Activated B cell treated with CpG ODN at 0.5 μM for 24 hours (primary cell): Measurements from ENCODE around the gene FAM229B. TPM values are rescaled to one million over a fixed set of nuclear protein-coding genes. Genes with fewer than 3 reads are reported as not detected.

Experiments used
- ATAC-seq: fragments of 200-7000 bp; cut with Tn5 transposase; one replicate; pipeline ENCODE4 v1.10.0; 2021; ENCODE audit warnings: low read depth, mild to moderate bottlenecking, moderate library complexity
- CTCF ChIA-PET: fragments of 350-600 bp; sonication (Branson Sonifier 250); formaldehyde crosslinking; loops from one replicate; lab custom pipeline; 2021; ENCODE audit warnings: antibody characterized with exemption; lab: Charles Lee
- POLR2A ChIA-PET: fragments of 350-600 bp; sonication (Branson Sonifier 250); formaldehyde crosslinking; loops from one replicate; lab custom pipeline; 2021; ENCODE audit warnings: antibody characterized with exemption; lab: Charles Lee
- DNase-seq: peaks from one replicate; pipeline ENCODE4 v3.0.0; 2022
- H3K27ac Mint-ChIP-seq: one replicate; pipeline ENCODE4 v1.8.0; 2020; ENCODE audit warnings: mixed read lengths
- H3K27me3 Mint-ChIP-seq: one replicate; pipeline ENCODE4 v1.8.0; 2021; ENCODE audit warnings: mixed read lengths
- H3K36me3 Mint-ChIP-seq: one replicate; pipeline ENCODE4 v1.8.0; 2021; ENCODE audit warnings: low read depth, mixed read lengths
- H3K4me1 Mint-ChIP-seq: one replicate; pipeline ENCODE4 v1.8.0; 2021; ENCODE audit warnings: mixed read lengths
- H3K4me3 Mint-ChIP-seq: one replicate; pipeline ENCODE4 v1.8.0; 2020; ENCODE audit warnings: mild to moderate bottlenecking, mixed read lengths
- H3K9me3 Mint-ChIP-seq: one replicate; pipeline ENCODE4 v1.8.0; 2020; ENCODE audit warnings: mixed read lengths
- CTCF ChIP-seq: fragments of 200-600 bp; IDR thresholded peaks from one replicate; pipeline ENCODE4 v1.8.0; 2022; ENCODE audit warnings: antibody characterized with exemption, mild to moderate bottlenecking
- intact Hi-C: fragments of 100-400 bp; cut with micrococcal nuclease; formaldehyde crosslinking; loops from one replicate; pipeline ENCODE4 v1.15.1; 2024
- total RNA-seq: library from RNA; stranded (reverse); gene quantifications from 2 replicates; pipeline ENCODE4 v1.2.3, GENCODE V29; 2022

Gene FAM229B, protein sequence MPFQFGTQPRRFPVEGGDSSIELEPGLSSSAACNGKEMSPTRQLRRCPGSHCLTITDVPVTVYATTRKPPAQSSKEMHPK
- 2.0 and 2.6 TPM in 2 replicates for total RNA-seq

GRCh38 chr6:112087136-112087911 is at the start of gene FAM229B, which contains the start of gene TUBE1:
Gene FAM229B, plus strand, starts transcription at chr6:112087591. Its CDS starts 11,693 bp downstream, at chr6:112099284.
Gene TUBE1, minus strand, starts transcription at chr6:112087482. Its CDS starts 48 bp downstream, at chr6:112087434.
- H3K36me3 Mint-ChIP-seq = peaks cover 18% of the 10 kb centered on the region

DNA sequence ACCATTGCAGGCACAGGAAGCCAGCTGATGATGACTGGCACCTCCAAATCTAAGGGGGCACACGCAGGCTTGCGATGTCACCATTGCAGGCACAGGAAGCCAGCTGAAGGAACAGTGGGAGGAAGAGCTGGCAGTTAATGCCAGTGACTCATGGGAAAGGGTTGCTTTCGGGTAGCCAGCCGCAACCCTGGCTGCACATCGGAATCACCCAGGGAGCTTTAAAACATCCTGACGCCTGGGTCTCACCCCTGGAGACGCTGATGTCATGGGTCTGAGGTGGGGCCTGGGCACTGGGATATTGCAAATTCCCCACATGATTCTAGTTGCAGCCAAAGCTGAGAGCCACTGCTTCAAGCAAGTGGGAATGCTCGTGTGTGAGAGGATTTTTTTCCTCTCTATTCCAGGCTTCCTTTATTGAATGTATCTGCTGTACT is 49.6 kb upstream of the FAM229B start:
- ChIA-PET CTCF (no interaction called here), POLR2A (no interaction called here)
- Mint-ChIP-seq H3K4me1 (peaks cover 8% of the 10 kb centered on the region), H3K36me3 (no peaks in the 10 kb centered on the region), H3K4me3 (no peak overlapping the region), H3K27me3 (peaks cover 3% of the 10 kb centered on the region), H3K9me3 (no peaks in the 10 kb centered on the region), H3K27ac (no peak overlapping the region)
- no peak for ATAC-seq
- intact Hi-C loops = no loop called here
- DNase-seq = no peak
- TF ChIP-seq CTCF = no peak

More at GRCh38 chr6:112087136-112087911, at the start of gene FAM229B, which contains the start of gene TUBE1:
- ATAC-seq = peak; percentile 96
- intact Hi-C loops = loop anchor here (1.0 to 10.0 kb wide), 13 partner anchors 44 to 1883 kb away; partner anchors contain the start of genes CDK19, FYN, HDAC2 and MARCKS
- ChIA-PET POLR2A (interaction anchor here (0.9 to 1.4 kb wide), 4 partner anchors 44 to 1884 kb away, joined by 3 to 7 read pairs (median 6); partner anchors contain the start of gene HDAC2), CTCF (interaction anchor here (0.7 to 2.1 kb wide), 6 partner anchors 15 to 377 kb away, joined by 3 to 23 read pairs (median 4); no protein-coding TSS in a partner anchor)
- TF ChIP-seq CTCF = no peak
- H3K27ac Mint-ChIP-seq = no peak within 1 kb of the TSS
- no peak within 1 kb of the TSS for H3K4me3 Mint-ChIP-seq
- H3K9me3 Mint-ChIP-seq = no peaks in the 10 kb centered on the region
- H3K4me1 Mint-ChIP-seq = no peaks in the 10 kb centered on the region
- peak; percentile 74 for DNase-seq
- peaks cover 14% of the 10 kb centered on the region for H3K27me3 Mint-ChIP-seq

DNA sequence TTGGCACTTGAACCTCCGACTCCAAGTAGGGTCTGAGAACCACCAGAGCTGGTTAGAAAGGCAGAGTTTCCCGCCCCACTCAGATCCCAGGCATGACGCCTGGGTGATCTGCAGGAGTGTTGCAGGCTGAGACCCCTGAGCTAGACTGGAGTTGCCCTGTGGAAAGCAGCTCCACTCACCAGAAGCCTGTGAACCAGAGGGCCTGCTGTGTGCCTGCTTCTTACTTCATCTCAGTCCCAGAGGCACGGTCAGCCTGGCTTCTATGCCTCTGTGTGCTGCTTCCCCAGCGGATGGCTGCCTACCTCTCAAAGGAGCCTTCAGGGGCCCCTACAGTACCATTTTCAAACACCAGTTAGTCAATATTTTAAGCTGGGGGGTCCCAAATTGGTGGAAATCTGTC is 49.1 kb upstream of the FAM229B start:
- Mint-ChIP-seq H3K27me3 (peaks cover 3% of the 10 kb centered on the region), H3K9me3 (no peaks in the 10 kb centered on the region), H3K36me3 (peaks cover 2% of the 10 kb centered on the region), H3K4me3 (no peak overlapping the region), H3K4me1 (peaks cover 9% of the 10 kb centered on the region), H3K27ac (no peak overlapping the region)
- intact Hi-C loops = no loop called here
- DNase-seq (no peak), ATAC-seq (no peak)
- POLR2A ChIA-PET = interaction anchor here (0.6 kb wide), 1 partner anchor 971 kb away, joined by 4 read pairs; no protein-coding TSS in a partner anchor
- CTCF ChIA-PET = no interaction called here
- TF ChIP-seq CTCF = no peak

DNA sequence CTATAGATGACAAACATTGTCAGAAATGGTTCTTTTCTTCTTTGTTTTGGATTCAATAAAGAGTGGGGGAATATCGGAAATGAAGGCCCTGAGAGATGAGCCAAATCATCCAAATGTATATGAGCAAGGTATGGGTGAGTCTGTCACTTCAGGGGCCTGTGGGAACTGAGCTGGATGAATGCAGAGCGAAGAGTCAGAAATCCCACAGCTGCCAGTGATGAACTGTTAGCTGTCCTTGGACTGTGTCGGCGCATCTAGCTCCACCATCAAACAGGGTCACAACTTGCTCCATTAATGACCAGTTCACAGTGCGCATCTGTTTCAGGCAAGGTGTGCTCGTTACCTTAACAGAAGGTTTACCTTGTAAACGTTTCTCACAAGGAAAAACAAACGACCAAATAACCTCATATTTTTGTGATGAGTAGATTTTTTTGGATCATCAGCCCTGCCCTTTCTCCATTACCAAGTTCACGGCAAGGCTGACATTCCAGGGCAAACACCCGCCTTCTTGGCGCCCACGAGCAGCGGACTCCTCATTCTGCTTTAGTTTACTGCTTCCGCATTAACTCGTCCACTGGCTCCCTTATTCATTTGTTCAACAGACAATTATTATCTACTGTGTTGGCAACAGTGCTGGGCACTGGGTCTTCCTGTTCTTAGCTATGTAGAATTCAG is 48.5 kb upstream of the FAM229B start:
- DNase-seq (no peak), ATAC-seq (no peak)
- H3K9me3 Mint-ChIP-seq = no peaks in the 10 kb centered on the region
- CTCF ChIA-PET = interaction anchor here (1.3 to 2.1 kb wide), 2 partner anchors 10 to 48 kb away, joined by 5 to 6 read pairs; partner anchors contain the start of genes FAM229B and TUBE1
- POLR2A ChIA-PET = interaction anchor here (0.6 kb wide), 1 partner anchor 972 kb away, joined by 4 read pairs; no protein-coding TSS in a partner anchor
- no peak for TF ChIP-seq CTCF
- H3K27ac Mint-ChIP-seq = no peak overlapping the region
- H3K27me3 Mint-ChIP-seq = no peaks in the 10 kb centered on the region
- peaks cover 9% of the 10 kb centered on the region for H3K4me1 Mint-ChIP-seq
- H3K36me3 Mint-ChIP-seq = peaks cover 5% of the 10 kb centered on the region
- intact Hi-C loops = no loop called here
- H3K4me3 Mint-ChIP-seq = no peak overlapping the region
